Omental fat pad (tissue), 4 donors: ENCODE measurements around the gene LCN12. TPM values are rescaled to one million over a fixed set of nuclear protein-coding genes. Genes with fewer than 3 reads are reported as not detected.

Experiments
- ATAC-seq: fragments of 150-250 bp; one replicate; pipeline ENCODE4 v1.9.1; 2016; ENCODE audit warnings: mild to moderate bottlenecking, moderate library complexity; ENCODE audit not compliant: low FRiP score
- DNase-seq: peaks from one replicate; pipeline ENCODE4 v3.0.0-alpha.2; 2019; ENCODE audit warnings: low spot score
- total RNA-seq, 4 donors: library from RNA; depleted of rRNA; stranded (reverse); fragments of >200 nt; gene quantifications; one replicate each; pipeline ENCODE4 v1.1.0, GENCODE V29; 2016
- TF ChIP-seq, protein P1 (sequence below), 3 donors: fragments of 450-650 bp; IDR thresholded peaks; one replicate each; pipeline ENCODE4 v1.5.1; 2016 to 2017; ENCODE audit warnings: antibody characterized with exemption in 3 of 3, mild to moderate bottlenecking in 3 of 3, moderate library complexity in 2 of 3

LCN12 gene
- total RNA-seq, 4 donors from 2014 or later, result 0.46 TPM; not detected in 3

DNA sequence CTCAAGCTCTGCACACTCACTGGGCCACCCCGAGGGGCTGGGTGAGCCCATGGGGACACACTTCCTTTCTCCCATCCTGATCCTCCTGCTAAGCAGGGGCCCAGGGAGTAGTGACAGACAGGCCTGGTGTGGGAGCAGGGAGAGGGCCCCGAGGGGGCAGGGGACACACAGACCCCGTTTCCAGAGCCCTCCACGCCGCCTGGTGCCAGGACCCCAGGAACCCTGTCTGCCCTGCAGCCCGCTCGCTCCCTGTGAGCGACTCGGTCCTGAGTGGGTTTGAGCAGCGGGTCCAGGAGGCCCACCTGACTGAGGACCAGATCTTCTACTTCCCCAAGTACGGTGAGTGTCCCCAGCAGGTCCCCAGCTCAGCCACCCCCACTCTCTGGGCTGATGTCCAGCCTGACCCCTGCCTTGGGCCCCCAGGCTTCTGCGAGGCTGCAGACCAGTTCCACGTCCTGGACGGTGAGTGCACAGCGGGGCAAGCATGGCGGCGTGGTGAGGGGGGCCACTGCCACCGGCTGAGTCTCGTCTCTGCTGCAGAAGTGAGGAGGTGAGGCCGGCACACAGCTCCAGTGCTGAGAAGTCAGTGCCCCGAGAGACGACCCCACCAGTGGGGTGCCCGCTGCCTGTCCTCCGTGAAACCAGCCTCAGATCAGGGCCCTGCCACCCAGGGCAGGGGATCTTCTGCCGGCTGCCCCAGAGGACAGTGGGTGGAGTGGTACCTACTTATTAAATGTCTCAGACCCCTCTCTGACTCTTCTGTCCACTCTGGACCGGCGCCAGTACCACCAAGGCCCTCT is 5.6 kb upstream of the LCN12 start:
- ATAC-seq (no peak), DNase-seq (no peak)
- TF ChIP-seq, protein P1, sequence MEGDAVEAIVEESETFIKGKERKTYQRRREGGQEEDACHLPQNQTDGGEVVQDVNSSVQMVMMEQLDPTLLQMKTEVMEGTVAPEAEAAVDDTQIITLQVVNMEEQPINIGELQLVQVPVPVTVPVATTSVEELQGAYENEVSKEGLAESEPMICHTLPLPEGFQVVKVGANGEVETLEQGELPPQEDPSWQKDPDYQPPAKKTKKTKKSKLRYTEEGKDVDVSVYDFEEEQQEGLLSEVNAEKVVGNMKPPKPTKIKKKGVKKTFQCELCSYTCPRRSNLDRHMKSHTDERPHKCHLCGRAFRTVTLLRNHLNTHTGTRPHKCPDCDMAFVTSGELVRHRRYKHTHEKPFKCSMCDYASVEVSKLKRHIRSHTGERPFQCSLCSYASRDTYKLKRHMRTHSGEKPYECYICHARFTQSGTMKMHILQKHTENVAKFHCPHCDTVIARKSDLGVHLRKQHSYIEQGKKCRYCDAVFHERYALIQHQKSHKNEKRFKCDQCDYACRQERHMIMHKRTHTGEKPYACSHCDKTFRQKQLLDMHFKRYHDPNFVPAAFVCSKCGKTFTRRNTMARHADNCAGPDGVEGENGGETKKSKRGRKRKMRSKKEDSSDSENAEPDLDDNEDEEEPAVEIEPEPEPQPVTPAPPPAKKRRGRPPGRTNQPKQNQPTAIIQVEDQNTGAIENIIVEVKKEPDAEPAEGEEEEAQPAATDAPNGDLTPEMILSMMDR (IDR thresholded peaks at IDR 0.05), result no peak

DNA sequence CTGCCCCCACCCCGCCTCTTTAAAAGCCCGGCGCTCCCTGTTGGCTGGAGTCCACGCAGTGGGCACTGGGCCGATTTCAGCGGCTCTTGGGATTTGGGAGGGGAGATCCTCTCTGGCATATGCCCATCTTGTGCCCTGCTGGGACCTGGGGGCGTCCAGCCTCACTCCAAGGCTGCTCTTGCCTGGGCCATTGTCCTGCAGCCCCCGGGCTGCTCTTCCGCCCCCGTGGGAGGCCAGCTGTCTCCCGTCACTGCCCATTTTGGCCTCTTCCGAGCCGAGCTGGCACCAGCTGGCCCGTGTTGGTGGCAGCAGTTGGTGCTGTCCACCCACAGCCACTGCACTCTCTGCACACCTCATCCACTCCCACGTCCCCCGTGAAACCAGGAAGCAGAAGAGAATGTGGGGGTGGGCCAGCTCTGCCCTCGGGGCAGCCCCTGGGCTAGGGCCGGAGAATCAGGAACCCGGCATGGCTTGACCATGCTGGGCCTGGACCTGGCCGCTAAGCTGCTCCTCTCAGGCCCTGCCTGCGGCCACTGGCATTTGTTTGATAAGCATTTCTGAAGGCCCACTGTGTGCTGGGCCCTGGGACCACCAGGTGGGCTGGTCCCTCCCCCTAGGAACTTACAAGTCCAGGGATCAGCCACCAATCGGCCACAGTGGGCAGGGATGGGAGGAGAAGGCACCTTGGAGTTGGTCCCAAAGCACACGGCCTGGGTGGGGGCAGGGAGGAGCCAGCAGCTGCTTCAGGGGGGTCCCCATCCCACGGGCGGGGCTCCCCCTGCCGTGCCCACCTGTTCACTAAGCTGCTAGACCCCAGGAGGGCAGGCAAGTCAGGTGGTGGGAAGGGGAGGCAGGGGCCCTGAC is 4.8 kb upstream of the LCN12 start:
- TF ChIP-seq, protein P1 (IDR thresholded peaks at IDR 0.05), result no peak
- ATAC-seq, result no peak

DNA sequence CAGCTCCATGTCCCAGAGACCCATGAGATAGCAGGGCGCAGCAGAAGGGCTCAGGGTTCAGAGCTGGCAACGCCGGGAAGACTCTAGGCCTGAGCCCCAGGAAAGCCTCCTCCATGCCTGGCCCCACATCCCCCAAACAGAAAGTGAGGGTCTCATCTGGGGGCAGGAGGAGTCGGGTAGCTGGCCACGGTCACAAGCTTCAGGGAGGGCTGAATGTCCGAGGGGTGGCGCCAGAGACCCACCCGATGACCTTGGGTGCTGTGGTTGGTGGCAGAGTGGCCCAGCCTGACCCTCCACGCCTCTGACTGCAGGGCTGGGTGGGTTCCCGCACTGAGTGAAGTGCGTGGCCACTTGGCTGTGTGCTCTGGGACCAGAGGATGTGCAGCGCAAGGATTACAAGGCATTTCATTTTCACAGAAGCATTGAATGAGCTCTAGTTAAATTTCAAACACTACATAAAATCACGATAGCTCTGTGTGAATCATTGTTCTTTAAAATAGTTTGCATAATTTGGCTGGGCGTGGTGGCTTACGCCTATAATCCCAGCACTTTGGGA is 4.0 kb upstream of the LCN12 start:
- DNase-seq (no peak), ATAC-seq (no peak)
- TF ChIP-seq, protein P1 (IDR thresholded peaks at IDR 0.05), result no peak

More for the DNA sequence above, 4.8 kb upstream of the LCN12 start:
- no peak for DNase-seq

DNA sequence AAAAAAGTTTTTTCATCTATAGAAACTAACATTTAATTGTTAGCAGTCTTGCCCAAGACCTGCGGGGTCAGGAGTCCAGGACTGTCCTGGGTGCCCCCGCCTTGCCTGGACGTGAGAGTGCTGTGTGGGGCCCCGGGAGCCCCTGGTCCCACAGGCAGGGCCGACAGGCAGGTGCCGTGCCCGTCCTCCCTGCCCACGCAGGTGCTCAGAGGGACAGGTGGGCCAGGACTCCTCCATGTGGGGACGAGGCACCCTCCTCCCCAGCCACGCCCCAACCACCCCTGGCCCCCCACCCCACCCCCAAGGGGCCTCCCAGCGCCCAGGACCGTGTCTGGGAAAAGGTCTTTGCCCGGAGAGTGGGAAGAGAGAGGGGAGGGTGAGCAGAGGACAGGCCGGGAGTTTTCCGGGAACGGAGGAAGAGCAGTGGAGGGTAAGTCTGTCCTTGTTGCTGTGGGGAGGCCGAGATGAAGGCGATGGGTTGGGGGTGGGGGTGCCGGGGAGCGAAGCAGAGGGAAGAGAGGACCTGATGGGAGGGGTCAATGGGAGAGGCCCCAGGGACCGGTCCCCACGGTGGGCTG is 2.7 kb upstream of the LCN12 start:
- ATAC-seq, result no peak
- TF ChIP-seq, protein P1 (IDR thresholded peaks at IDR 0.05), result no peak
- no peak for DNase-seq

DNA sequence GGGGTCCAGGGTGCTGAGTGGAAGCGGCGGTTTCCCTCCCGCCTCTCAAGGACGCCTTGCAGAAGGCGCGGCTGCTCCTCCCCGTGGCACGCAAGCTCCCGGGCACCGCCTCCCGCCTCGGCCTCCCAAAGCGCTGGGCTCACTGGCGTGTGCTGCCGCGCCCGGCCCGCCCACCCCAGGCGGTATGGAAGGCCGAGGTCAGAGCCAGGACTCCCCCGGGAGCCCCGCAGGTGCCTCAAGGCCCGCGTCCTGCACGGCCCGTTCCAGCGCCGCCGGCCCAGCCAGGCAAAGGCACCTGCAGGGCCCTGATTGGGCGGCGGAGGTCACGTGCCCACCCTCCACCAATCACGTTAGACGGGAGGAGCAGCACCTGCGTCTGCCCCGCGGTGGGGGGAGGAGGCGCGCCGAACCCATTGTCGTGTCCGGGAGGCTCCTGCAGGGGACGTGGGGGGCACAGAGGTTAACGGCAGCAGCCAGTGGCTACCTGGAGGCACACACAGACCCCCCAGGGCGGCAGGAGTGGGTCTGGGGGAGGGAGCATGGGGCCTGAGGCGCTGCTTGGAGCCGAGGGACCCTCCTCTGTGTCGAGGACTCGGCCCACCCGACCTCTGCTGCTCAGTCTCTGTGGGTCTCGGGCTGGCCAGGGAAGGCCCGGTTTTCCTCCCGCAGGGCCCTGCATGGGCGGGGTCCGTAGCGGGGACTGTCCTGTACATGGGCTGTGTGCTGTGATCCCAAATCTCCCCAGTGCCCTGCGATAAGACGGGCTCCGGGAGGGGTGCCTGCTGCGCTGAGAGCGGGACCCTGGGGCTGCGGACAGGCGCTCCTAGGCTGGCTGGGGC is 2.0 kb upstream of the LCN12 start:
- ATAC-seq (peak; percentile 70), DNase-seq (peak; percentile 94)
- TF ChIP-seq, protein P1 (IDR thresholded peaks at IDR 0.05), result no peak

DNA sequence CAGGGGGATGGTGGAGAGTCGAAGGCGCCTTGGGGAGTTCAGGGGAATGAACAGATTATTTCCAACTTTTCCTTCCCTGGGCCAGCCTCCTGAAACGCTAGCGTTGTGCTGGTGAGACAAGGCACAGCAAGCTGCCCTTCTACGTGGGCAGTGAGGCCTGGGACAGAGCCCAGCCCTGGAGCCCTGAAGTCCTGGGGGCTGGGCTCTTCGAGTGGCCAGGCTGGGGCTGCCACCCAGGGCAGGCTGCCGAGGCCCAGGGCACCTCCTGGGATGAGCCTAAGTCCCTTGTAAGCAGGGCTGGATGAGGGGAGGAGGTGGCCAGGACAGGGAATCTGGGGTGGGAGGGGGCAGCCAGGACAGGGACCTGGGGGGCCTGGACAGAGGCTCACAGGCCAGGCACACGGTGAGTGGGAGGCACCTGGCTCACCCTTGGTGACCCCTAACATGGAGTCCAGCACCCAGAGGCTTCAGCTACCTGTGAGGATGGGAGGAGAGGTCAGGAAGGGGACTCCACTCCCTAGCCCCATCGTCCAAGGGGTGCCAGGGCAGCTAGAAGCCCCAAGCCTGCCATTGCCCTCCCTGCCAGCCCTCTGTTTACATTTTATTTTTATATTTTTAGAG is 1.3 kb upstream of the LCN12 start:
- DNase-seq (no peak), ATAC-seq (peak; percentile 2)
- TF ChIP-seq, protein P1 (IDR thresholded peaks at IDR 0.05), result no peak
